ENCODE measurements around the gene KLHL1. TPM values are rescaled to one million over a fixed set of nuclear protein-coding genes. Genes with fewer than 3 reads are reported as not detected.

Gene KLHL1
- polyA plus RNA-seq, 1 donor from 2014 or later: 15.5 TPM

DNA sequence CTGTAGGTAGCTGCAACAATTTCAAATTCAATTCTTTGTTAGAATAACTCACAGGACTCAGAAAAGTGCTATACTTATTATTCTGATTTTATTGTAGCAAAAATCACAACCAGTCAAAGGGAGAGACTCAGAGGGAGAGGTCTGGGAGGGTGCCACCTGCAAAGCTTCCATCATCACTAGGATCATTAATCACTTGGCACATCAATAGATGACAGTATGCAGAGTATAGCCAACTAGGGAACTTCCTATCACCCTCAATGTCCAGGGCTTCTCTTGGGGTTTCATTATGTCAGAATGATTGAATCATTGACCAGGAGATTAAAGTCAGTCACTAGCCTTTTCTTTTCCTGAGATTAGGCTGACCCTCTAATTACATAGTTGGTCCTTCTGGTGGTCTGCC lies 432.0 kb downstream of the KLHL1 start:
- Histone ChIP-seq H3K4me3 (ENCODE audit: low read length) (no peak overlapping the region), H3K27ac (ENCODE audit: low read length) (no peak overlapping the region), H4K20me1 (ENCODE audit: insufficient read depth) (no peaks in the 10 kb centered on the region), H3K36me3 (ENCODE audit: insufficient read depth, low read length) (no peaks in the 10 kb centered on the region), H3K4me2 (ENCODE audit: low read length) (no peak overlapping the region), H3K9me3 (ENCODE audit: low read length) (no peaks in the 10 kb centered on the region), H3K79me2 (replicated peaks; ENCODE audit: insufficient read depth, low read length) (no peaks in the 10 kb centered on the region), H3K9me2 (ENCODE audit: insufficient read depth, low read length) (no peaks in the 10 kb centered on the region), H3K9ac (ENCODE audit: low read length) (no peak overlapping the region), H2AFZ (ENCODE audit: low read depth, low read length) (no peak overlapping the region), H3F3A (ENCODE audit: insufficient read depth, low read length, poor library complexity, severe bottlenecking) (no peaks in the 10 kb centered on the region), H3K27me3 (ENCODE audit: insufficient read depth, low read depth, low read length) (no peaks in the 10 kb centered on the region)
- TF ChIP-seq POLR2AphosphoS5 (IDR thresholded peaks at IDR 0.05): no peak
- TF ChIP-seq MXI1 (conservative IDR thresholded peaks at IDR 0.05; ENCODE audit: poor library complexity, severe bottlenecking): no peak
- TF ChIP-seq RAD21 (conservative IDR thresholded peaks at IDR 0.05): no peak
- TF ChIP-seq EP300 (conservative IDR thresholded peaks at IDR 0.05; ENCODE audit: poor library complexity, severe bottlenecking): no peak
- TF ChIP-seq, protein P1, sequence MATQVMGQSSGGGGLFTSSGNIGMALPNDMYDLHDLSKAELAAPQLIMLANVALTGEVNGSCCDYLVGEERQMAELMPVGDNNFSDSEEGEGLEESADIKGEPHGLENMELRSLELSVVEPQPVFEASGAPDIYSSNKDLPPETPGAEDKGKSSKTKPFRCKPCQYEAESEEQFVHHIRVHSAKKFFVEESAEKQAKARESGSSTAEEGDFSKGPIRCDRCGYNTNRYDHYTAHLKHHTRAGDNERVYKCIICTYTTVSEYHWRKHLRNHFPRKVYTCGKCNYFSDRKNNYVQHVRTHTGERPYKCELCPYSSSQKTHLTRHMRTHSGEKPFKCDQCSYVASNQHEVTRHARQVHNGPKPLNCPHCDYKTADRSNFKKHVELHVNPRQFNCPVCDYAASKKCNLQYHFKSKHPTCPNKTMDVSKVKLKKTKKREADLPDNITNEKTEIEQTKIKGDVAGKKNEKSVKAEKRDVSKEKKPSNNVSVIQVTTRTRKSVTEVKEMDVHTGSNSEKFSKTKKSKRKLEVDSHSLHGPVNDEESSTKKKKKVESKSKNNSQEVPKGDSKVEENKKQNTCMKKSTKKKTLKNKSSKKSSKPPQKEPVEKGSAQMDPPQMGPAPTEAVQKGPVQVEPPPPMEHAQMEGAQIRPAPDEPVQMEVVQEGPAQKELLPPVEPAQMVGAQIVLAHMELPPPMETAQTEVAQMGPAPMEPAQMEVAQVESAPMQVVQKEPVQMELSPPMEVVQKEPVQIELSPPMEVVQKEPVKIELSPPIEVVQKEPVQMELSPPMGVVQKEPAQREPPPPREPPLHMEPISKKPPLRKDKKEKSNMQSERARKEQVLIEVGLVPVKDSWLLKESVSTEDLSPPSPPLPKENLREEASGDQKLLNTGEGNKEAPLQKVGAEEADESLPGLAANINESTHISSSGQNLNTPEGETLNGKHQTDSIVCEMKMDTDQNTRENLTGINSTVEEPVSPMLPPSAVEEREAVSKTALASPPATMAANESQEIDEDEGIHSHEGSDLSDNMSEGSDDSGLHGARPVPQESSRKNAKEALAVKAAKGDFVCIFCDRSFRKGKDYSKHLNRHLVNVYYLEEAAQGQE (IDR thresholded peaks at IDR 0.05; ENCODE audit: borderline replicate concordance): no peak
- TF ChIP-seq, protein P2, sequence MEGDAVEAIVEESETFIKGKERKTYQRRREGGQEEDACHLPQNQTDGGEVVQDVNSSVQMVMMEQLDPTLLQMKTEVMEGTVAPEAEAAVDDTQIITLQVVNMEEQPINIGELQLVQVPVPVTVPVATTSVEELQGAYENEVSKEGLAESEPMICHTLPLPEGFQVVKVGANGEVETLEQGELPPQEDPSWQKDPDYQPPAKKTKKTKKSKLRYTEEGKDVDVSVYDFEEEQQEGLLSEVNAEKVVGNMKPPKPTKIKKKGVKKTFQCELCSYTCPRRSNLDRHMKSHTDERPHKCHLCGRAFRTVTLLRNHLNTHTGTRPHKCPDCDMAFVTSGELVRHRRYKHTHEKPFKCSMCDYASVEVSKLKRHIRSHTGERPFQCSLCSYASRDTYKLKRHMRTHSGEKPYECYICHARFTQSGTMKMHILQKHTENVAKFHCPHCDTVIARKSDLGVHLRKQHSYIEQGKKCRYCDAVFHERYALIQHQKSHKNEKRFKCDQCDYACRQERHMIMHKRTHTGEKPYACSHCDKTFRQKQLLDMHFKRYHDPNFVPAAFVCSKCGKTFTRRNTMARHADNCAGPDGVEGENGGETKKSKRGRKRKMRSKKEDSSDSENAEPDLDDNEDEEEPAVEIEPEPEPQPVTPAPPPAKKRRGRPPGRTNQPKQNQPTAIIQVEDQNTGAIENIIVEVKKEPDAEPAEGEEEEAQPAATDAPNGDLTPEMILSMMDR (IDR thresholded peaks at IDR 0.05; ENCODE audit: poor library complexity, severe bottlenecking): no peak
- no peak for TF ChIP-seq TAF1 (IDR thresholded peaks at IDR 0.05; ENCODE audit: low read depth)
- TF ChIP-seq SMC3 (conservative IDR thresholded peaks at IDR 0.05; ENCODE audit: poor library complexity): no peak
- TF ChIP-seq EZH2 (IDR thresholded peaks at IDR 0.05; ENCODE audit: borderline replicate concordance, insufficient read depth, low read length, poor library complexity, severe bottlenecking): no peak

DNA sequence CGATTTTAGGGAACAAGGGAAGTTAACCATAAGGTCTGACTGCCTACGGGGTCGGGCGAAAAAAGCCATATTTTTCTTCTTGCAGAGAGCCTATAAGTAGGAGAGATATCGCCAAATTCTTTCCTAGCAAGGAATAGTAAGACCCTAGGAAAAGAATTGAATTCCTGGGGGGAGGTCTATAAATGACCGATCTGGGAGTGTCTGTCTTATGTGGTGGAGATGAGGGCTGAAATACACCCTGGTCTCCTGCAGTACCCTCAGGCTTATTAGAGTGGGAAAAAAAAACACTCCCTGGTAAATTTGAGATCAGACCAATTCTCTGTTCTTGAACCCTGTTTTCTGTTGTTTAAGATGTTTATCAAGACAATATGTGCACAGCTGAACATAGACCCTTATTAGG lies 448.1 kb downstream of the KLHL1 start:
- Histone ChIP-seq H3K27ac (ENCODE audit: low read length) (no peak overlapping the region), H3F3A (ENCODE audit: insufficient read depth, low read length, poor library complexity, severe bottlenecking) (no peaks in the 10 kb centered on the region), H3K27me3 (ENCODE audit: insufficient read depth, low read depth, low read length) (no peaks in the 10 kb centered on the region), H3K36me3 (ENCODE audit: insufficient read depth, low read length) (no peaks in the 10 kb centered on the region), H4K20me1 (ENCODE audit: insufficient read depth) (no peaks in the 10 kb centered on the region), H3K79me2 (replicated peaks; ENCODE audit: insufficient read depth, low read length) (no peaks in the 10 kb centered on the region), H3K9me3 (ENCODE audit: low read length) (no peaks in the 10 kb centered on the region), H2AFZ (ENCODE audit: low read depth, low read length) (no peak overlapping the region), H3K9me2 (ENCODE audit: insufficient read depth, low read length) (no peaks in the 10 kb centered on the region), H3K4me2 (ENCODE audit: low read length) (no peak overlapping the region), H3K9ac (ENCODE audit: low read length) (no peak overlapping the region), H3K4me3 (ENCODE audit: low read length) (no peak overlapping the region)
- TF ChIP-seq POLR2AphosphoS5 (IDR thresholded peaks at IDR 0.05) (no peak), EP300 (conservative IDR thresholded peaks at IDR 0.05; ENCODE audit: poor library complexity, severe bottlenecking) (no peak), SMC3 (conservative IDR thresholded peaks at IDR 0.05; ENCODE audit: poor library complexity) (no peak)
- TF ChIP-seq, protein P1 (IDR thresholded peaks at IDR 0.05; ENCODE audit: borderline replicate concordance): no peak
- TF ChIP-seq, protein P2 (IDR thresholded peaks at IDR 0.05; ENCODE audit: poor library complexity, severe bottlenecking): no peak

Measured in neural cell (in vitro differentiated cells).